Measurements from ENCODE around the gene CNPY1. TPM values are rescaled to one million over a fixed set of nuclear protein-coding genes. Genes with fewer than 3 reads are reported as not detected.

CNPY1 gene
- polyA plus RNA-seq, 1 of the 3 experiments (the other 2 are of a cell fraction): not detected

- CTCF ChIA-PET: interaction anchor here (0.5 to 4.9 kb wide), 4 partner anchors 13 to 175 kb away, joined by 3 to 33 read pairs (median 6); no protein-coding TSS in a partner anchor
These were observed 917 bp upstream of the CNPY1 start for GRCh38 chr7:155547161-155547791.

More at GRCh38 chr7:155547161-155547791, 917 bp upstream of the CNPY1 start:
- H3K79me2 ChIP-seq (ENCODE audit: insufficient read depth): no peaks in the 10 kb centered on the region
- H3K9ac ChIP-seq: no peak overlapping the region
- H2AFZ ChIP-seq (ENCODE audit: low read depth): no peak overlapping the region
- H3K27ac ChIP-seq (ENCODE audit: low read depth in 2 of 2, low read length in 1 of 2): no peak overlapping the region
- no peaks in the 10 kb centered on the region for H4K20me1 ChIP-seq (ENCODE audit: insufficient read depth)
- no peaks in the 10 kb centered on the region for H3K9me3 ChIP-seq
- no peaks in the 10 kb centered on the region for H3K9me2 ChIP-seq
- no peak overlapping the region for H3K4me2 ChIP-seq
- H3K27me3 ChIP-seq (ENCODE audit: insufficient read depth): peaks cover 44% of the 10 kb centered on the region
- H3K4me1 ChIP-seq (ENCODE audit: control insufficient read depth in 1 of 2, insufficient read depth in 2 of 2, low read depth in 1 of 2, low read length in 1 of 2): no peaks in the 10 kb centered on the region
- no peak overlapping the region for H3K4me3 ChIP-seq (ENCODE audit: low read depth in 2 of 2, low read length in 1 of 2)
- no peaks in the 10 kb centered on the region for H3K36me3 ChIP-seq (replicated peaks in 1 of 2; ENCODE audit: control insufficient read depth in 1 of 2, insufficient read depth in 2 of 2, low read length in 1 of 2)
- WGBS (ENCODE audit: low lambda C conversion rate): 48% methylated on average over 11 of the region's 12 CpGs
- no peaks in the 10 kb centered on the region for H3F3A ChIP-seq (replicated peaks; ENCODE audit: insufficient read depth)
- TF ChIP-seq ZBTB33 (IDR thresholded peaks at IDR 0.05; ENCODE audit: borderline replicate concordance, low read depth) (no peak), RXRA (IDR thresholded peaks at IDR 0.05; ENCODE audit: borderline replicate concordance, low read depth) (no peak), SIN3A (IDR thresholded peaks at IDR 0.05; ENCODE audit: borderline replicate concordance, low read depth, low read length) (no peak), EP300 (IDR thresholded peaks at IDR 0.05; ENCODE audit: borderline replicate concordance in 1 of 2, low read depth in 1 of 2, low read length in 1 of 2) (no peak), FOXM1 (IDR thresholded peaks at IDR 0.05; ENCODE audit: low read depth) (no peak), USF1 (IDR thresholded peaks at IDR 0.05; ENCODE audit: borderline replicate concordance, low read depth) (no peak), MXI1 (IDR thresholded peaks at IDR 0.05; ENCODE audit: low read depth, low read length) (no peak), CHD2 (IDR thresholded peaks at IDR 0.05; ENCODE audit: low read length, partially characterized antibody) (no peak), TAF1 (IDR thresholded peaks at IDR 0.05; ENCODE audit: borderline replicate concordance, low read depth, low read length) (no peak), TCF12 (IDR thresholded peaks at IDR 0.05) (no peak), PBX3 (IDR thresholded peaks at IDR 0.05) (no peak), JUND (IDR thresholded peaks at IDR 0.05) (no peak), IRF3 (IDR thresholded peaks at IDR 0.05; ENCODE audit: low read depth, low read length) (no peak), EZH2phosphoT487 (IDR thresholded peaks at IDR 0.05; ENCODE audit: borderline replicate concordance, low read depth) (no peak), YY1 (IDR thresholded peaks at IDR 0.05; ENCODE audit: low read depth) (no peak), FOXJ3 (CRISPR knock-in tag; IDR thresholded peaks at IDR 0.05) (no peak), MAX (IDR thresholded peaks at IDR 0.05; ENCODE audit: low read depth) (no peak)
- POLR2A ChIA-PET: no interaction called here
- DNase-seq: no peak

Measured in SK-N-SH (cell line).